Astrocyte (in vitro differentiated cells and primary cell): ENCODE measurements around the gene SLC22A31. TPM values are rescaled to one million over a fixed set of nuclear protein-coding genes. Genes with fewer than 3 reads are reported as not detected.

Source experiments
- DNase-seq: peaks from one replicate; pipeline ENCODE4 v3.0.0-alpha.2; 2010; ENCODE audit warnings: low read depth
- FAIRE-seq: peaks from 2 replicates; lab custom pipeline; 2011; peaks lifted over from hg19 to GRCh38; lab: Jason Lieb, UNC
- H2AFZ ChIP-seq: 2 replicates; pipeline ENCODE4 v1.6.0; 2012; ENCODE audit warnings: low read depth, low read length, inconsistent platforms
- H3K27ac ChIP-seq: 2 replicates; pipeline ENCODE4 v1.5.1; 2011; ENCODE audit warnings: low read depth, low read length, inconsistent platforms
- H3K27me3 ChIP-seq: 2 replicates; pipeline ENCODE4 v1.6.0; 2011; ENCODE audit warnings: low read length, inconsistent platforms; ENCODE audit not compliant: insufficient read depth
- H3K36me3 ChIP-seq: 2 replicates; pipeline ENCODE4 v1.5.1; 2011; ENCODE audit warnings: low read length, inconsistent platforms; ENCODE audit not compliant: insufficient read depth
- H3K4me1 ChIP-seq: 2 replicates; pipeline ENCODE4 v1.5.1; 2011; ENCODE audit warnings: low read length, inconsistent platforms; ENCODE audit not compliant: insufficient read depth
- H3K4me2 ChIP-seq: 2 replicates; pipeline ENCODE4 v1.6.0; 2012; ENCODE audit warnings: low read length, inconsistent platforms
- H3K4me3 ChIP-seq: 2 replicates; pipeline ENCODE4 v1.5.1; 2011; ENCODE audit warnings: low read depth, mild to moderate bottlenecking, low read length, inconsistent platforms; ENCODE audit not compliant: insufficient read depth
- H3K79me2 ChIP-seq: 2 replicates; pipeline ENCODE4 v1.6.0; 2012; ENCODE audit warnings: mild to moderate bottlenecking, low read length, inconsistent platforms; ENCODE audit not compliant: insufficient read depth
- H3K9ac ChIP-seq: 2 replicates; pipeline ENCODE4 v1.6.0; 2012; ENCODE audit warnings: mild to moderate bottlenecking, low read length, inconsistent platforms
- H3K9me3 ChIP-seq: 2 replicates; pipeline ENCODE4 v1.5.1; 2012; ENCODE audit warnings: low read depth, mild to moderate bottlenecking, low read length, inconsistent platforms; ENCODE audit not compliant: insufficient read depth
- H4K20me1 ChIP-seq: 2 replicates; pipeline ENCODE4 v1.6.0; 2012; ENCODE audit warnings: low read length, inconsistent platforms; ENCODE audit not compliant: insufficient read depth
- H3K27ac Mint-ChIP-seq: one replicate; pipeline ENCODE4 v1.8.0; 2021; ENCODE audit warnings: mild to moderate bottlenecking, mixed read lengths; ENCODE audit not compliant: unreplicated experiment
- H3K27me3 Mint-ChIP-seq: one replicate; pipeline ENCODE4 v1.8.0; 2021; ENCODE audit warnings: low read depth, mixed read lengths; ENCODE audit not compliant: unreplicated experiment
- H3K36me3 Mint-ChIP-seq: one replicate; pipeline ENCODE4 v1.8.0; 2021; ENCODE audit warnings: low read depth, mixed read lengths; ENCODE audit not compliant: unreplicated experiment
- H3K4me1 Mint-ChIP-seq: one replicate; pipeline ENCODE4 v1.8.0; 2021; ENCODE audit warnings: low read depth, mixed read lengths; ENCODE audit not compliant: unreplicated experiment
- H3K4me3 Mint-ChIP-seq: one replicate; pipeline ENCODE4 v1.8.0; 2021; ENCODE audit warnings: mild to moderate bottlenecking, moderate library complexity, mixed read lengths; ENCODE audit not compliant: unreplicated experiment
- H3K9me3 Mint-ChIP-seq: one replicate; pipeline ENCODE4 v1.8.0; 2021; ENCODE audit warnings: mild to moderate bottlenecking, mixed read lengths; ENCODE audit not compliant: unreplicated experiment
- CTCF ChIP-seq: IDR thresholded peaks from 2 replicates; pipeline ENCODE4 v1.5.1; 2011; ENCODE audit warnings: low read depth, mild to moderate bottlenecking, inconsistent platforms, low read length, moderate library complexity; ENCODE audit not compliant: insufficient read depth
- EZH2 ChIP-seq: IDR thresholded peaks from 2 replicates; pipeline ENCODE4 v1.6.1; 2012; ENCODE audit warnings: mild to moderate bottlenecking, low read length, inconsistent platforms; ENCODE audit not compliant: insufficient read depth
- total RNA-seq: library from RNA; stranded (reverse); gene quantifications from 2 replicates; pipeline ENCODE4 v1.2.1, GENCODE V29; 2021

Gene SLC22A31
- total RNA-seq, 1 donor from 2014 or later: 1.3 TPM

GRCh38 chr16:89233678-89234490 lies 33.5 kb upstream of the SLC22A31 start:
- DNase-seq: no peak
- H3K9ac ChIP-seq: no peak overlapping the region
- H3K27me3 ChIP-seq: no peaks in the 10 kb centered on the region
- peaks cover 52% of the 10 kb centered on the region for H3K9me3 ChIP-seq
- H3K4me1 Mint-ChIP-seq: no peaks in the 10 kb centered on the region
- H3K4me3 ChIP-seq: no peak overlapping the region
- no peak for TF ChIP-seq CTCF
- TF ChIP-seq EZH2: no peak
- no peaks in the 10 kb centered on the region for H3K4me1 ChIP-seq
- H3K27ac Mint-ChIP-seq: no peak overlapping the region
- H2AFZ ChIP-seq: no peak overlapping the region
- peaks cover 26% of the 10 kb centered on the region for H3K79me2 ChIP-seq
- H4K20me1 ChIP-seq: peaks cover 10% of the 10 kb centered on the region
- H3K9me3 Mint-ChIP-seq: peaks cover 19% of the 10 kb centered on the region
- H3K36me3 ChIP-seq: peaks cover 28% of the 10 kb centered on the region
- H3K4me2 ChIP-seq: no peak overlapping the region
- no peak for FAIRE-seq
- H3K27ac ChIP-seq: no peak overlapping the region
- no peak overlapping the region for H3K4me3 Mint-ChIP-seq
- H3K27me3 Mint-ChIP-seq: no peaks in the 10 kb centered on the region
- H3K36me3 Mint-ChIP-seq: peaks cover 61% of the 10 kb centered on the region

- H3K4me1 ChIP-seq: no peaks in the 10 kb centered on the region
- no peak for FAIRE-seq
- H4K20me1 ChIP-seq: peaks cover 20% of the 10 kb centered on the region
- H3K4me3 Mint-ChIP-seq: no peak overlapping the region
- H3K27me3 Mint-ChIP-seq: no peaks in the 10 kb centered on the region
- H3K4me2 ChIP-seq: no peak overlapping the region
- TF ChIP-seq EZH2: no peak
- no peak for TF ChIP-seq CTCF
- H3K79me2 ChIP-seq: peaks cover 37% of the 10 kb centered on the region
- H3K27me3 ChIP-seq: no peaks in the 10 kb centered on the region
- no peak overlapping the region for H3K27ac ChIP-seq
- H3K4me1 Mint-ChIP-seq: no peaks in the 10 kb centered on the region
- H3K4me3 ChIP-seq: no peak overlapping the region
- no peak overlapping the region for H3K9ac ChIP-seq
- peaks cover 46% of the 10 kb centered on the region for H3K36me3 ChIP-seq
- H3K9me3 ChIP-seq: peaks cover 69% of the 10 kb centered on the region
- H2AFZ ChIP-seq: no peak overlapping the region
- peaks cover 34% of the 10 kb centered on the region for H3K9me3 Mint-ChIP-seq
- no peak overlapping the region for H3K27ac Mint-ChIP-seq
- DNase-seq: no peak
- H3K36me3 Mint-ChIP-seq: peaks cover 79% of the 10 kb centered on the region
Observed at GRCh38 chr16:89232107-89232506, 31.8 kb upstream of the SLC22A31 start.

- H3K27me3 ChIP-seq: no peaks in the 10 kb centered on the region
- Mint-ChIP-seq H3K4me1 (no peaks in the 10 kb centered on the region), H3K27ac (no peak overlapping the region), H3K36me3 (peaks cover 88% of the 10 kb centered on the region), H3K27me3 (no peaks in the 10 kb centered on the region), H3K4me3 (no peak overlapping the region), H3K9me3 (peaks cover 48% of the 10 kb centered on the region)
- H3K36me3 ChIP-seq: peaks cover 56% of the 10 kb centered on the region
- no peak for FAIRE-seq
- no peak overlapping the region for H3K4me2 ChIP-seq
- no peak overlapping the region for H3K9ac ChIP-seq
- TF ChIP-seq EZH2 (no peak), CTCF (no peak)
- H3K79me2 ChIP-seq: peaks cover 37% of the 10 kb centered on the region
- H3K4me3 ChIP-seq: no peak overlapping the region
- H3K4me1 ChIP-seq: no peaks in the 10 kb centered on the region
- no peak overlapping the region for H3K27ac ChIP-seq
- no peak for DNase-seq
- H4K20me1 ChIP-seq: peaks cover 20% of the 10 kb centered on the region
- peaks cover 83% of the 10 kb centered on the region for H3K9me3 ChIP-seq
- H2AFZ ChIP-seq: no peak overlapping the region
Observed at GRCh38 chr16:89230255-89230654, 29.9 kb upstream of the SLC22A31 start.
